D341Med (cell line): Measurements from ENCODE around the gene GOLGA7B.
A peak's percentile ranks its signal among the peaks of the same experiment; 100 is the strongest.

ENCODE experiments used
- DNase-seq: peaks from one replicate; pipeline ENCODE4 v3.0.0; 2012; ENCODE audit warnings: low spot score

The GOLGA7B gene

GRCh38 chr10:97868134-97868685 lies 18.6 kb downstream of the GOLGA7B start:
- DNase-seq = no peak

GRCh38 chr10:97869091-97870042 lies 19.7 kb downstream of the GOLGA7B start:
- DNase-seq = peak; percentile 75

GRCh38 chr10:97870990-97871389 lies 21.3 kb downstream of the GOLGA7B start:
- DNase-seq = no peak

- DNase-seq = no peak
These were observed 23.9 kb downstream of the GOLGA7B start for GRCh38 chr10:97873569-97873968.

- DNase-seq = no peak
These were observed 24.7 kb downstream of the GOLGA7B start for GRCh38 chr10:97874332-97874731.

GRCh38 chr10:97875391-97875790 lies 25.7 kb downstream of the GOLGA7B start:
- no peak for DNase-seq

- no peak for DNase-seq
These were observed 26.8 kb downstream of the GOLGA7B start for GRCh38 chr10:97876402-97876801.

- DNase-seq = no peak
These were observed 29.6 kb downstream of the GOLGA7B start for GRCh38 chr10:97879241-97879640.

GRCh38 chr10:97880109-97880508 lies 30.5 kb downstream of the GOLGA7B start:
- no peak for DNase-seq

GRCh38 chr10:97882142-97883091 lies 32.8 kb downstream of the GOLGA7B start:
- no peak for DNase-seq

- DNase-seq = no peak
These were observed 33.4 kb downstream of the GOLGA7B start for GRCh38 chr10:97883092-97883485.

GRCh38 chr10:97886286-97886685 lies 36.6 kb downstream of the GOLGA7B start:
- no peak for DNase-seq

- DNase-seq = no peak
These were observed 37.8 kb downstream of the GOLGA7B start for GRCh38 chr10:97887399-97887798.

GRCh38 chr10:97888134-97888533 lies 38.5 kb downstream of the GOLGA7B start:
- no peak for DNase-seq

GRCh38 chr10:97888641-97889262 lies 39.1 kb downstream of the GOLGA7B start:
- no peak for DNase-seq

GRCh38 chr10:97889461-97890265 lies 40.0 kb downstream of the GOLGA7B start:
- no peak for DNase-seq

GRCh38 chr10:97891497-97892167 lies 42.0 kb downstream of the GOLGA7B start:
- DNase-seq = no peak

- no peak for DNase-seq
These were observed 42.9 kb downstream of the GOLGA7B start for GRCh38 chr10:97892506-97892905.

GRCh38 chr10:97892939-97893338 lies 43.3 kb downstream of the GOLGA7B start:
- DNase-seq = no peak

GRCh38 chr10:97894092-97894491 lies 44.4 kb downstream of the GOLGA7B start:
- no peak for DNase-seq
